Chondrocyte (in vitro differentiated cells): ENCODE measurements around the gene UTP18. TPM values are rescaled to one million over a fixed set of nuclear protein-coding genes. Genes with fewer than 3 reads are reported as not detected.
A peak's percentile ranks its signal among the peaks of the same experiment; 100 is the strongest.
"Not testable (repeated sequence)": the region's sequence is repeated elsewhere in the genome, so short reads cannot be mapped to it uniquely, and the experiment has no call there.

ENCODE experiments used
- DNase-seq: peaks from one replicate; pipeline ENCODE4 v3.0.0; 2021; ENCODE audit warnings: mixed read lengths, low spot score
- H3K27ac Mint-ChIP-seq: one replicate; pipeline ENCODE4 v1.8.0; 2021; ENCODE audit warnings: mild to moderate bottlenecking, moderate library complexity, mixed read lengths; ENCODE audit not compliant: unreplicated experiment
- H3K27me3 Mint-ChIP-seq: 2 replicates; pipeline ENCODE4 v1.8.0; 2021; ENCODE audit warnings: low read depth, mixed read lengths
- H3K36me3 Mint-ChIP-seq: 2 replicates; pipeline ENCODE4 v1.8.0; 2021; ENCODE audit warnings: low read depth, mixed read lengths
- H3K4me1 Mint-ChIP-seq: 2 replicates; pipeline ENCODE4 v1.8.0; 2021; ENCODE audit warnings: low read depth, mild to moderate bottlenecking, mixed read lengths
- H3K4me3 Mint-ChIP-seq: one replicate; pipeline ENCODE4 v1.8.0; 2021; ENCODE audit warnings: mild to moderate bottlenecking, moderate library complexity, mixed read lengths; ENCODE audit not compliant: unreplicated experiment
- H3K9me3 Mint-ChIP-seq: 2 replicates; pipeline ENCODE4 v1.8.0; 2021; ENCODE audit warnings: low read depth, mixed read lengths
- long read RNA-seq: library from polyadenylated mRNA; stranded (forward); transcript quantifications from one replicate; pipeline ENCODE4 v2.0.0, GENCODE V29; 2021
- total RNA-seq: library from RNA; stranded (reverse); gene quantifications from 3 replicates; pipeline ENCODE4 v1.2.1, GENCODE V29; 2021
- TF ChIP-seq, protein P1 (sequence below): fragments of 200-600 bp; sonication (generic); IDR thresholded peaks from 2 replicates; pipeline ENCODE4 v1.5.0; 2021; ENCODE audit warnings: antibody characterized with exemption, mild to moderate bottlenecking, moderate library complexity

The UTP18 gene
- total RNA-seq, result 16.8 to 18.7 TPM (median 18.3 TPM) in 3 replicates
- long read RNA-seq, transcript UTP18-201 (14 exons, 1,894 nt), result major isoform, 26 of 29 reads
- long read RNA-seq, partial matches to known transcripts, result 1 of 29 reads
- long read RNA-seq, other reads (novel, unspliced or antisense), result 2 of 29 reads

- H3K27me3 Mint-ChIP-seq, result no peaks in the 10 kb centered on the region
- H3K36me3 Mint-ChIP-seq, result peaks cover 4% of the 10 kb centered on the region
- peak; percentile 97 for DNase-seq
- H3K27ac Mint-ChIP-seq, result peak within 1 kb of the TSS; percentile 99
- peak within 1 kb of the TSS; percentile 74 for H3K4me3 Mint-ChIP-seq
- peaks cover 61% of the 10 kb centered on the region for H3K4me1 Mint-ChIP-seq
- TF ChIP-seq, protein P1, sequence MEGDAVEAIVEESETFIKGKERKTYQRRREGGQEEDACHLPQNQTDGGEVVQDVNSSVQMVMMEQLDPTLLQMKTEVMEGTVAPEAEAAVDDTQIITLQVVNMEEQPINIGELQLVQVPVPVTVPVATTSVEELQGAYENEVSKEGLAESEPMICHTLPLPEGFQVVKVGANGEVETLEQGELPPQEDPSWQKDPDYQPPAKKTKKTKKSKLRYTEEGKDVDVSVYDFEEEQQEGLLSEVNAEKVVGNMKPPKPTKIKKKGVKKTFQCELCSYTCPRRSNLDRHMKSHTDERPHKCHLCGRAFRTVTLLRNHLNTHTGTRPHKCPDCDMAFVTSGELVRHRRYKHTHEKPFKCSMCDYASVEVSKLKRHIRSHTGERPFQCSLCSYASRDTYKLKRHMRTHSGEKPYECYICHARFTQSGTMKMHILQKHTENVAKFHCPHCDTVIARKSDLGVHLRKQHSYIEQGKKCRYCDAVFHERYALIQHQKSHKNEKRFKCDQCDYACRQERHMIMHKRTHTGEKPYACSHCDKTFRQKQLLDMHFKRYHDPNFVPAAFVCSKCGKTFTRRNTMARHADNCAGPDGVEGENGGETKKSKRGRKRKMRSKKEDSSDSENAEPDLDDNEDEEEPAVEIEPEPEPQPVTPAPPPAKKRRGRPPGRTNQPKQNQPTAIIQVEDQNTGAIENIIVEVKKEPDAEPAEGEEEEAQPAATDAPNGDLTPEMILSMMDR, result no peak
- H3K9me3 Mint-ChIP-seq, result no peaks in the 10 kb centered on the region
Measured at GRCh38 chr17:51260237-51261023, at the start of gene UTP18. TSS of gene UTP18 (plus strand) at chr17:51260546. CDS start at chr17:51260585, 39 bp downstream.

DNA sequence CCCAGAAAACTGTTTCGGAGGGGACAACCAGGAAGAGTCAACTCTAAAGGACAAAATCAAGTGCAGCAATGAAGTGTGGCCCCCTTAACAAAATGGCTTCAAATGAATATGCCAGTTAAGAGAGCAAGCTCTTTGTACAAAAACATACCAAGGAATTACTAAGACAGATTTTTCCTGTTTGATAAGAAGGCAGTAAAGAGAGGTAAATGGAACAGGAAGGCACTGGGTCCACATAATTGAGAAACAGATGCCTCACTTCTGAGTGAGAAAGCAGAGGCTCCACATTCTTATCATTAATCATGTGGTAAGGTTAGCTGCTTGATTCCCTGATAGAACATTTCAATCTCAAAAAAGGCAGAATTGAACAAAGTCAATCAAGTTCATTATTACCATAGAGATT is 45.4 kb upstream of the UTP18 start:
- no peak overlapping the region for H3K4me3 Mint-ChIP-seq
- no peaks in the 10 kb centered on the region for H3K4me1 Mint-ChIP-seq
- H3K36me3 Mint-ChIP-seq, result peaks cover 17% of the 10 kb centered on the region
- DNase-seq, result no peak
- H3K27ac Mint-ChIP-seq, result no peak overlapping the region
- no peaks in the 10 kb centered on the region for H3K27me3 Mint-ChIP-seq
- TF ChIP-seq, protein P1, result no peak
- H3K9me3 Mint-ChIP-seq, result no peaks in the 10 kb centered on the region

GRCh38 chr17:51217946-51218345 is 42.4 kb upstream of the UTP18 start:
- Mint-ChIP-seq H3K27me3 (no peaks in the 10 kb centered on the region), H3K4me3 (no peak overlapping the region), H3K4me1 (no peaks in the 10 kb centered on the region), H3K27ac (no peak overlapping the region), H3K9me3 (no peaks in the 10 kb centered on the region), H3K36me3 (peaks cover 17% of the 10 kb centered on the region)
- TF ChIP-seq, protein P1, result no peak
- DNase-seq, result no peak

DNA sequence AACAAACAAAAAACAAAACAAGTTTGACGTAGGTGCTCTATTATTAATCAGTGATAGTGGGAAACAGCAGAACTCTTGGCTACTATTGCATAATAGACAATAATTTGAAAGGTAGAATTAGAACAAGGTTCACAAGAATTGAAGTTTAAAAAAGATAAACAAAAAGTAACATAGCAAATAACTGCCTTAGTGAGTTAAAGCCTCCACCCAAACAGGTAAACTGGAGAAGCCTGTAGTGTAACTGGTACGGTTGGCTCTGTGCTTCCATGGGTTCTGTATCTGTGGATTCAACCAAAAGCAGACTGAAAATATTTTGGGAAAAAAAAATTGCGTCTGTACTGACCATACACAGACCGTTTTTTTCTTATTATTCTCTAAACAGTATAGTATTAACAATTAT is 39.0 kb upstream of the UTP18 start:
- Mint-ChIP-seq H3K27ac (no peak overlapping the region), H3K36me3 (peaks cover 16% of the 10 kb centered on the region), H3K27me3 (no peaks in the 10 kb centered on the region), H3K9me3 (no peaks in the 10 kb centered on the region), H3K4me3 (no peak overlapping the region), H3K4me1 (peaks cover 15% of the 10 kb centered on the region)
- no peak for DNase-seq
- TF ChIP-seq, protein P1, result no peak

- Mint-ChIP-seq H3K9me3 (no peaks in the 10 kb centered on the region), H3K4me1 (peaks cover 28% of the 10 kb centered on the region), H3K27ac (peak overlapping the region; percentile 39), H3K4me3 (no peak overlapping the region), H3K27me3 (no peaks in the 10 kb centered on the region), H3K36me3 (peaks cover 7% of the 10 kb centered on the region)
- TF ChIP-seq, protein P1, result no peak
- DNase-seq, result no peak
Measured at GRCh38 chr17:51224402-51225262, 35.7 kb upstream of the UTP18 start.

DNA sequence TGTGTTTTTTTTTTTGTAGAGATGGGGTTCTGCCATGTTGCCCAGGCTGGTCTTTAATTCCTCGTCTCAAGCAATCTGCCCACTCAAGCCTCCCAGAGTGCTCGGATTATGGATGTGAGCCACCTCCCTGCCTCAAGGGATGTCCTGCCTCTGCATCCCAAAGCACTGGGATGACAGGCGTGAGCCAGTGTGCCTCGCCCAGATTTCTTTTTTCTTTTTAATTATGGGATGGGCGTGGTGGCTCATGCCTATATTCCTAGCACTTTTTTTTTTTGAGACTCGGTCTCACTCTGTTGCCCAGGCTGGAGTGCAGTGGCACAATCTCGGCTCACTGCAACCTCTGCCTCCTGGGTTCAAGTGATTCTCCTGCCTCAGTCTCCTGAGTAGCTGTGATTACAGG is 34.8 kb upstream of the UTP18 start:
- H3K4me1 Mint-ChIP-seq, result peaks cover 32% of the 10 kb centered on the region
- not testable (repeated sequence) for H3K36me3 Mint-ChIP-seq, DNase-seq, H3K27ac Mint-ChIP-seq, H3K9me3 Mint-ChIP-seq, H3K4me3 Mint-ChIP-seq, H3K27me3 Mint-ChIP-seq
